ENCODE measurements around the gene P2RX3. TPM values are rescaled to one million over a fixed set of nuclear protein-coding genes. Genes with fewer than 3 reads are reported as not detected.

The P2RX3 gene
- total RNA-seq, 2 experiments from 2014 or later: not detected

- Mint-ChIP-seq H3K27me3 (no peaks in the 10 kb centered on the region), H3K36me3 (ENCODE audit: low read depth) (peaks cover 58% of the 10 kb centered on the region), H3K27ac (no peak overlapping the region), H3K9me3 (no peaks in the 10 kb centered on the region), H3K4me3 (no peak overlapping the region), H3K4me1 (ENCODE audit: low read depth) (no peaks in the 10 kb centered on the region)
- no peak overlapping the region for H3K27ac ChIP-seq (ENCODE audit: low read depth in 1 of 2, low read length in 2 of 2)
- H3K4me3 ChIP-seq (ENCODE audit: low read length): no peak overlapping the region
- TF ChIP-seq CTCF (IDR thresholded peaks at IDR 0.05): no peak
- H3K9me3 ChIP-seq (ENCODE audit: control insufficient read depth in 1 of 2, insufficient read depth in 1 of 2, low read length in 2 of 2): peaks cover 9 to 39% of the 10 kb centered on the region in 2 experiments
- no peak for DNase-seq
- ChIA-PET POLR2A (no interaction called here), CTCF (no interaction called here)
- no peak for ATAC-seq (ENCODE audit: poor library complexity)
- no peaks in the 10 kb centered on the region for H3K4me1 ChIP-seq (ENCODE audit: insufficient read depth, low read length)
- intact Hi-C loops (cut with DNase I, micrococcal nuclease): no loop called here
- H3K27me3 ChIP-seq (ENCODE audit: control insufficient read depth in 1 of 2, insufficient read depth in 2 of 2, low read length in 2 of 2): no peaks in the 10 kb centered on the region
- peaks cover 16% of the 10 kb centered on the region for H3K36me3 ChIP-seq (ENCODE audit: insufficient read depth, low read length)
Observed at GRCh38 chr11:57302489-57302888, 35.7 kb upstream of the P2RX3 start.

- peaks cover 50% of the 10 kb centered on the region for H3K36me3 Mint-ChIP-seq (ENCODE audit: low read depth)
- CTCF ChIA-PET: interaction anchor here (0.6 kb wide), 1 partner anchor 34 kb away, joined by 3 read pairs; no protein-coding TSS in a partner anchor
- H3K27ac Mint-ChIP-seq: no peak overlapping the region
Observed at GRCh38 chr11:57303280-57303989, 34.7 kb upstream of the P2RX3 start.

GRCh38 chr11:57303990-57304579 is 34.1 kb upstream of the P2RX3 start:
- no peak for TF ChIP-seq CTCF (IDR thresholded peaks at IDR 0.05)
- ChIA-PET POLR2A (no interaction called here), CTCF (interaction anchor here (0.6 kb wide), 1 partner anchor 33 kb away, joined by 3 read pairs; no protein-coding TSS in a partner anchor)
- Histone ChIP-seq H3K36me3 (ENCODE audit: insufficient read depth, low read length) (peaks cover 16% of the 10 kb centered on the region), H3K27me3 (ENCODE audit: control insufficient read depth in 1 of 2, insufficient read depth in 2 of 2, low read length in 2 of 2) (no peaks in the 10 kb centered on the region), H3K9me3 (ENCODE audit: control insufficient read depth in 1 of 2, insufficient read depth in 1 of 2, low read length in 2 of 2) (peaks cover 5 to 34% of the 10 kb centered on the region in 2 experiments), H3K27ac (ENCODE audit: low read depth in 1 of 2, low read length in 2 of 2) (no peak overlapping the region), H3K4me1 (ENCODE audit: insufficient read depth, low read length) (no peaks in the 10 kb centered on the region), H3K4me3 (ENCODE audit: low read length) (no peak overlapping the region)
- Mint-ChIP-seq H3K4me3 (no peak overlapping the region), H3K9me3 (no peaks in the 10 kb centered on the region), H3K27ac (no peak overlapping the region), H3K4me1 (ENCODE audit: low read depth) (no peaks in the 10 kb centered on the region), H3K36me3 (ENCODE audit: low read depth) (peaks cover 43% of the 10 kb centered on the region), H3K27me3 (no peaks in the 10 kb centered on the region)
- no peak for DNase-seq
- ATAC-seq (ENCODE audit: poor library complexity): no peak
- intact Hi-C loops (cut with DNase I, micrococcal nuclease): no loop called here

More at GRCh38 chr11:57303280-57303989, 34.7 kb upstream of the P2RX3 start:
- Histone ChIP-seq H3K27me3 (ENCODE audit: control insufficient read depth in 1 of 2, insufficient read depth in 2 of 2, low read length in 2 of 2) (no peaks in the 10 kb centered on the region), H3K36me3 (ENCODE audit: insufficient read depth, low read length) (peaks cover 16% of the 10 kb centered on the region), H3K4me3 (ENCODE audit: low read length) (no peak overlapping the region), H3K9me3 (ENCODE audit: control insufficient read depth in 1 of 2, insufficient read depth in 1 of 2, low read length in 2 of 2) (peaks cover 9 to 36% of the 10 kb centered on the region in 2 experiments), H3K27ac (ENCODE audit: low read depth in 1 of 2, low read length in 2 of 2) (no peak overlapping the region), H3K4me1 (ENCODE audit: insufficient read depth, low read length) (no peaks in the 10 kb centered on the region)
- Mint-ChIP-seq H3K9me3 (no peaks in the 10 kb centered on the region), H3K4me1 (ENCODE audit: low read depth) (no peaks in the 10 kb centered on the region), H3K4me3 (no peak overlapping the region), H3K27me3 (no peaks in the 10 kb centered on the region)
- POLR2A ChIA-PET: no interaction called here
- DNase-seq (no peak), ATAC-seq (ENCODE audit: poor library complexity) (no peak)
- intact Hi-C loops (cut with DNase I, micrococcal nuclease): no loop called here
- TF ChIP-seq CTCF (IDR thresholded peaks at IDR 0.05): no peak
